Fibroblast of mammary gland (primary cell): ENCODE results near the gene PCBP2.
"Not testable (repeated sequence)": the region's sequence is repeated elsewhere in the genome, so short reads cannot be mapped to it uniquely, and the experiment has no call there.

Source experiments
- DNase-seq: peaks from one replicate; pipeline ENCODE4 v3.0.0-alpha.2; 2010; ENCODE audit warnings: low read depth
- H3K4me3 ChIP-seq: 2 replicates; pipeline ENCODE4 v1.5.1; 2011; ENCODE audit warnings: low read depth, mild to moderate bottlenecking, low read length, moderate library complexity; ENCODE audit not compliant: control insufficient read depth
- TF ChIP-seq, protein P1 (sequence below): conservative IDR thresholded peaks from 2 replicates; pipeline ENCODE4 v1.5.1; 2011; ENCODE audit warnings: low read depth, low read length, inconsistent platforms; ENCODE audit not compliant: control insufficient read depth, insufficient read depth

Gene PCBP2

DNA sequence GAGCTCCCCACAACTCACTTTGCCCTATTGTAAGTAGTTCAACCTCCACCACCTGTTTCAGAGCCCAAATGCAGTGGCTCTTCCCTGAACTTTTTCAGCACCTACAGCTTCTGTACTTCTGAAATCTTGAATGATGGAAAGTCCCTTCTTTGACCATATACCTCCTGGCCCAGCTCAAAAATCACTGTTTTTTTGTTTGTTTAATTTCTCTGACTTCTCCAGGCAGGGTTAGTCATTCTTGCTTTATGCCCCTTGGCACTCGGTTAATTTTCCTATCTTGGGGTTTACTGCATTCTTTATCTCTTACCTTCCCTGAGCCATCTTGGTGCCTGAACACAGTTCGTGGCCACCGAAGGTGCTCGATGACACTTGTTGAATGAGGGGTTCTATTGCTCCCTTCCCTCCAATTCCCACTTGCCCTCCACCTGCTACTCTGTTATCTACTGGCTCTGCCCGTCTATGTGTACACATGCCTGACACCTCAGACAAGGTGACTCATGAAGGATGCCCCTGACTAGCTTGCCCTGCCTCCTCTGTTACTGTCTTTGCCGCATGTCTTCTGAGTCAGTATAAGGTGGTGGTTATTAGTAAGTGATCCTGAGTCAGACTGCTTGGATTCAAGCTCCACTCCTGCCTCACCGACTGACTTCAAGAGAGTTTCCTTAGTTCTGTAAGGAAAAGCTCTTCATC, 23.9 kb upstream of the PCBP2 start:
- H3K4me3 ChIP-seq, result no peak overlapping the region
- TF ChIP-seq, protein P1, sequence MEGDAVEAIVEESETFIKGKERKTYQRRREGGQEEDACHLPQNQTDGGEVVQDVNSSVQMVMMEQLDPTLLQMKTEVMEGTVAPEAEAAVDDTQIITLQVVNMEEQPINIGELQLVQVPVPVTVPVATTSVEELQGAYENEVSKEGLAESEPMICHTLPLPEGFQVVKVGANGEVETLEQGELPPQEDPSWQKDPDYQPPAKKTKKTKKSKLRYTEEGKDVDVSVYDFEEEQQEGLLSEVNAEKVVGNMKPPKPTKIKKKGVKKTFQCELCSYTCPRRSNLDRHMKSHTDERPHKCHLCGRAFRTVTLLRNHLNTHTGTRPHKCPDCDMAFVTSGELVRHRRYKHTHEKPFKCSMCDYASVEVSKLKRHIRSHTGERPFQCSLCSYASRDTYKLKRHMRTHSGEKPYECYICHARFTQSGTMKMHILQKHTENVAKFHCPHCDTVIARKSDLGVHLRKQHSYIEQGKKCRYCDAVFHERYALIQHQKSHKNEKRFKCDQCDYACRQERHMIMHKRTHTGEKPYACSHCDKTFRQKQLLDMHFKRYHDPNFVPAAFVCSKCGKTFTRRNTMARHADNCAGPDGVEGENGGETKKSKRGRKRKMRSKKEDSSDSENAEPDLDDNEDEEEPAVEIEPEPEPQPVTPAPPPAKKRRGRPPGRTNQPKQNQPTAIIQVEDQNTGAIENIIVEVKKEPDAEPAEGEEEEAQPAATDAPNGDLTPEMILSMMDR, result no peak
- DNase-seq, result peak; percentile 98

DNA sequence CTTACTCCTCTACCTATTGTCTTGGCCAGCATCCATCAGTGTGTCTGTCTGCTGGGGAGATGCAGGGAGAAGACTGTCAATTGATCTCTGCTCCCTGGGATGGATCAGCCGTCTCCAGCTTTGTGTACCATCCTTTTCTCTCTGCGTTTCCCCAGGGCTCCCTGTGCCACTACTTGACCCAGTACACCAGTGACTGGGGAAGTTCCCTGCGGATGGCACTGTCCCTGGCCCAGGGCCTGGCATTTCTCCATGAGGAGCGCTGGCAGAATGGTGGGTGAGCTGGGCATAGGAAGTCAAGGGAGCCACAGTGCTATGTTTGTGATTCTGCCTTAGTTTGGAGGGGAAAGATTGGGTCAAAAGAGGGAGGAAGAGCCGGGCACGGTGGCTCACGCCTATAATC, 23.2 kb upstream of the PCBP2 start:
- no peak overlapping the region for H3K4me3 ChIP-seq
- no peak for DNase-seq
- TF ChIP-seq, protein P1, result no peak

DNA sequence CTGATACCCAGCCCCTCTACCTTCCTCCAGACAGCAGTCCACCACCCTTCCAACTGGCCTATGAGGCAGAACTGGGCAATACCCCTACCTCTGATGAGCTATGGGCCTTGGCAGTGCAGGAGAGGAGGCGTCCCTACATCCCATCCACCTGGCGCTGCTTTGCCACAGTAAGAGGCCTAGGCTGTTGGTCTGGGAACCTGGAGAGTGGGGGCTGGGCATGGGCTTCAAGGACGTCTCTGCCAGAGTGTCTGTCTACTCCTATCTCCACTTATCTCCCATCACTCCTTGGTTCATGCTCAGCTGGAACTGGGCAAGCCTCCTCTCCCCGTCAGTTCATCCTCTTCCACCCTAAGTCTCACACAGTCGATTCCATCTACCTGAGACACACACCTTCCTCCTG, 21.8 kb upstream of the PCBP2 start:
- TF ChIP-seq, protein P1, result no peak
- no peak for DNase-seq
- no peak overlapping the region for H3K4me3 ChIP-seq

- no peak overlapping the region for H3K4me3 ChIP-seq
- peak; percentile 57 for DNase-seq
- TF ChIP-seq, protein P1, result no peak
These were observed 20.7 kb upstream of the PCBP2 start for GRCh38 chr12:53431187-53431586.

- DNase-seq, H3K4me3 ChIP-seq: not testable (repeated sequence)
These were observed 16.6 kb upstream of the PCBP2 start for GRCh38 chr12:53435326-53435725.

GRCh38 chr12:53439582-53439981, 12.3 kb upstream of the PCBP2 start:
- DNase-seq, H3K4me3 ChIP-seq: not testable (repeated sequence)

DNA sequence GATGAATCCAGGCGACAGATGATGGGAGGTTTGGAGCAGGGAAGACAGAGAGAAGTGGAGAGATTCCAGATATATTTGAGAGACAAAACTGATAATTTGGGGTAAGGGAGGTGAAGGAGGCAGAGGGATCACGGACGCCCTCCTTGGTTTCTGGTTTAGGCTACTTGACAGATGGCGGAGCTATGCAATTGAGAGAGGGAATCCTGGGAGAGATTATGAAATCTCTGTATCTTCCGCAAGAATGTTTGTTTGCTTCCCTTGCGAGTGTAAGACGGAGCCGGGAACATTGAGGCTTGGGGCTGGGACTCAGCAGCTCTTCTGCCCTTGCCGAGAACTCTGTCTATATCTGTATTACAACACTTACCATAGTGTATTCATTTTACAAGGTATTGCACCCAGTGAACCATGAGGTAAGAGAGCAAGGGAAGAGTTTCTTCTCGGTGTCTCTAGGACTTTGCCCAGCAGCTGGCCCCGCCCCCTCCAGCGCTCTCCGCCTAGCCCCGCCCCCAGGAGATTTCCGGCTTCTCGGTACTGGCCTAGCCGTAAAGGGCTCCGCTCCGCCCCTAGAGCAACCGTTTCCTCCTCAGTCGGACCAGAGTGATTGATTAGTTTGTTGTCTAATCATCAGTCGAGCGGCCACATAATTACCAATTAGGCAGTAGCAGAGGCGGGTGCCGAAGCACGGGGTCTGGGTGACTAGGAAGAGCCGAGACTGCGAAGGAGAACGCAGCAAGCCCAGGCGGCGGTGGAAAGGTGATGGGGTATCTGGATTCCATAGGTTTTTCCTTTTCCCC, 10.7 kb upstream of the PCBP2 start, which contains the start of gene PRR13:
TSS of gene PRR13 (plus strand) at position 695 of the 794 bp plus-strand sequence. CDS start 981 bp downstream, outside the sequence.
- peak within 1 kb of the TSS; percentile 79 for H3K4me3 ChIP-seq
- DNase-seq, result peak; percentile 99
- TF ChIP-seq, protein P1, result no peak
